ENCODE data around the gene CENPN. TPM values are rescaled to one million over a fixed set of nuclear protein-coding genes. Genes with fewer than 3 reads are reported as not detected.

Gene CENPN
- total and polyA plus RNA-seq, 12 donors, result 2.1 to 18.9 (median 7.1) TPM

DNA sequence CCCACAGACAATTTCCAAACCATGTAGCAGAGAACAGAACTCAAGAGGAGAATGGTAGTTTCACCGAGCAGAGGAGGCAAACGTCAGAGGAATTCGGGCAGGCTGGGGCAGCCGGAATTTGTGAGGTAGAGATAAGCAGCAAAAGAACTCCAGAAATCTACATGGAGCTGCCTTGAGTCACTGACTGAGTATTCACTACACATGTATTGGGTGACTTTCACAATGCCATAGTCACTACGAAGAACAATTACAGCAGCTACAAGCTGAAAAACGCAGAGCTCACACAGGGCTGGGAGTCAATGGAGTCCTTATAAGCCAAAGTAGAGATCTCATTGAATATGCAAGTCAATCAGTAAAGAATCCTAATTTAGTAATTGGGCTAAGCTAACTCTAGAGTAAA lies 13.7 kb upstream of the CENPN start:
- Histone ChIP-seq H3K4me1 (replicated peaks in 1 of 2) (peaks cover 0 to 27% of the 10 kb centered on the region in 2 donors), H3K27ac (peak overlapping the region in 4 of 5 donors; percentile 6 to 51 (median 22)), H3K27me3 (no peaks in the 10 kb centered on the region), H3K36me3 (replicated peaks in 1 of 2) (no peaks in the 10 kb centered on the region), H3K9me3 (replicated peaks in 1 of 3) (no peaks in the 10 kb centered on the region), H3K4me3 (no peak overlapping the region)
- TF ChIP-seq POLR2A (IDR thresholded peaks at IDR 0.05), result peak in 1 of 2 donors; percentile 72
- TF ChIP-seq, protein P1, sequence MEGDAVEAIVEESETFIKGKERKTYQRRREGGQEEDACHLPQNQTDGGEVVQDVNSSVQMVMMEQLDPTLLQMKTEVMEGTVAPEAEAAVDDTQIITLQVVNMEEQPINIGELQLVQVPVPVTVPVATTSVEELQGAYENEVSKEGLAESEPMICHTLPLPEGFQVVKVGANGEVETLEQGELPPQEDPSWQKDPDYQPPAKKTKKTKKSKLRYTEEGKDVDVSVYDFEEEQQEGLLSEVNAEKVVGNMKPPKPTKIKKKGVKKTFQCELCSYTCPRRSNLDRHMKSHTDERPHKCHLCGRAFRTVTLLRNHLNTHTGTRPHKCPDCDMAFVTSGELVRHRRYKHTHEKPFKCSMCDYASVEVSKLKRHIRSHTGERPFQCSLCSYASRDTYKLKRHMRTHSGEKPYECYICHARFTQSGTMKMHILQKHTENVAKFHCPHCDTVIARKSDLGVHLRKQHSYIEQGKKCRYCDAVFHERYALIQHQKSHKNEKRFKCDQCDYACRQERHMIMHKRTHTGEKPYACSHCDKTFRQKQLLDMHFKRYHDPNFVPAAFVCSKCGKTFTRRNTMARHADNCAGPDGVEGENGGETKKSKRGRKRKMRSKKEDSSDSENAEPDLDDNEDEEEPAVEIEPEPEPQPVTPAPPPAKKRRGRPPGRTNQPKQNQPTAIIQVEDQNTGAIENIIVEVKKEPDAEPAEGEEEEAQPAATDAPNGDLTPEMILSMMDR (IDR thresholded peaks at IDR 0.05), result no peak
- peak in 6 of 7 donors; percentile 51 to 77 (median 62) for DNase-seq
- WGBS, 4 donors, result 35 to 47% (median 41%) methylated on average over 6 of the region's 6 CpGs
- intact Hi-C loops (cut with DNase I), result loop anchor here in 1 of 2 donors (10.0 kb wide), 1 partner anchor 59 kb away; no protein-coding TSS in a partner anchor

DNA sequence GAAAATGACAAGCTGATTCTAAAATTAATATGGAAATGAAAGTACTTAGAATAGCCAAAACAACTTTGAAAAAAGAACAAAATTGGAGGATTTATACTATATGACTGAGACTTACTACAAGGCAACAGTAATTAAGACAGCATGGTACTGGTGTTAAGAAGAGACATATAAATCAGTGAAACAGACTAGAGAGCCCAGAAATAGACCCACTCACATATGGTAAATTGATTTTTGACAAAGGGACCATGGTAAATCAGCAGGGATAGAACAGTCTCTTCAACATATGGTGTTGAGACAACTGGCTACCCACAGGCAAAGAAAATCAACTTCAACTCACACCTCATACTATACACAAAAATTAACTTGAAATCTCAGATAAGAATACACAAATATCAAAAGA lies 13.2 kb upstream of the CENPN start:
- intact Hi-C loops (cut with DNase I), result loop anchor here in 1 of 2 donors (10.0 kb wide), 1 partner anchor 59 kb away; no protein-coding TSS in a partner anchor
- peak overlapping the region in 3 of 5 donors; percentile 6 to 51 (median 30) for H3K27ac ChIP-seq
- no peak overlapping the region for H3K4me3 ChIP-seq
- H3K36me3 ChIP-seq (replicated peaks in 1 of 2), result no peaks in the 10 kb centered on the region
- H3K4me1 ChIP-seq (replicated peaks in 1 of 2), result peaks cover 0 to 27% of the 10 kb centered on the region in 2 donors
- H3K9me3 ChIP-seq (replicated peaks in 1 of 3), result no peaks in the 10 kb centered on the region
- no peaks in the 10 kb centered on the region for H3K27me3 ChIP-seq
- DNase-seq, result no peak
- TF ChIP-seq POLR2A (IDR thresholded peaks at IDR 0.05), result no peak

DNA sequence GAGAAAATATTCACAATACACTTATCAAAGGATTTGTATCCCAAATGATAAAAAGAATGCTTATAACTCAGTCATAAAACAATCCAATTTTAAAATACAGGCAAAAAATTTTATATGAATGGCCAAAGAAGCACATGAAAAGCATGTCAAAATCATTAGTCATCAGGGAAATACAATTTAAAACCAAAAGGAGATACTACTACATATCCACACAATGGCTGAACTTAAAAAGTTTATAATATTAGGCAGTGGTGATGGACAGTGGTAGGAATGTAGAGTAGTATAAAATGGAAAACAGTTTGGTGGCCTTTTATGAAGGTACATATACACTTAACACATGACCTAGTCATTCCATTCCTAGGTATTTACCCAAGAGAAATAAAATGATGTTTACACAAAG lies 12.6 kb upstream of the CENPN start:
- Histone ChIP-seq H3K27me3 (no peaks in the 10 kb centered on the region), H3K27ac (no peak overlapping the region), H3K36me3 (replicated peaks in 1 of 2) (no peaks in the 10 kb centered on the region), H3K4me1 (replicated peaks in 1 of 2) (peaks cover 0 to 27% of the 10 kb centered on the region in 2 donors), H3K4me3 (no peak overlapping the region), H3K9me3 (replicated peaks in 1 of 3) (no peaks in the 10 kb centered on the region)
- no peak for DNase-seq
- intact Hi-C loops (cut with DNase I), result loop anchor here in 1 of 2 donors (10.0 kb wide), 1 partner anchor 60 kb away; no protein-coding TSS in a partner anchor
- TF ChIP-seq, protein P1 (IDR thresholded peaks at IDR 0.05), result no peak
- no peak for TF ChIP-seq POLR2A (IDR thresholded peaks at IDR 0.05)

GRCh38 chr16:80996688-80997138 lies 10.3 kb upstream of the CENPN start:
- TF ChIP-seq, protein P1 (IDR thresholded peaks at IDR 0.05), result no peak
- no peak for TF ChIP-seq POLR2A (IDR thresholded peaks at IDR 0.05)
- WGBS, 4 donors, result 52 to 60% (median 56%) methylated on average over 4 of the region's 4 CpGs
- H3K4me3 ChIP-seq, result peak overlapping the region in 1 of 4 donors; percentile 10
- no peaks in the 10 kb centered on the region for H3K9me3 ChIP-seq (replicated peaks in 1 of 3)
- no peak overlapping the region for H3K27ac ChIP-seq
- H3K27me3 ChIP-seq, result no peaks in the 10 kb centered on the region
- peaks cover 0 to 27% of the 10 kb centered on the region in 2 donors for H3K4me1 ChIP-seq (replicated peaks in 1 of 2)
- intact Hi-C loops (cut with DNase I), result loop anchor here in 1 of 2 donors (10.0 kb wide), 1 partner anchor 62 kb away; no protein-coding TSS in a partner anchor
- DNase-seq, result no peak
- H3K36me3 ChIP-seq (replicated peaks in 1 of 2), result no peaks in the 10 kb centered on the region

All from adrenal gland (tissue), 12 donors.